IMR-90 (cell line): ENCODE data around the gene ADGRG6. TPM values are rescaled to one million over a fixed set of nuclear protein-coding genes. Genes with fewer than 3 reads are reported as not detected.

Experiments
- ATAC-seq: fragments of 200-7000 bp; cut with Tn5 transposase; 2 replicates; pipeline ENCODE4 v1.9.1; 2020; ENCODE audit warnings: low read depth, mild to moderate bottlenecking, moderate library complexity
- BruUV-seq: library from RNA; stranded (reverse); fragments of 400-500 nt; replicated peaks from 2 replicates; lab custom pipeline; 2021; lab: Mats Ljungman, UMichigan
- CTCF ChIA-PET: fragments of 300-600 bp; formaldehyde crosslinking; extraction: SDS; loops from one replicate; lab custom pipeline; 2021; ENCODE audit warnings: antibody characterized with exemption; lab: Yijun Ruan, JAX
- POLR2A ChIA-PET: fragments of 300-600 bp; sonication (Branson Sonifier 250); formaldehyde crosslinking; loops from one replicate; lab custom pipeline; 2022; ENCODE audit warnings: antibody characterized with exemption; ENCODE audit not compliant: unreplicated experiment; lab: Charles Lee
- DNase-seq: peaks from one replicate; pipeline ENCODE4 v3.0.0; 2013
- H2AFZ ChIP-seq: replicated peaks from 2 replicates; pipeline ENCODE3; 2013; ENCODE audit warnings: low read length, mild to moderate bottlenecking; ENCODE audit not compliant: poor library complexity
- H2AK5ac ChIP-seq: 2 replicates; pipeline ENCODE4 v1.6.1; 2013; ENCODE audit warnings: low read depth, low read length, inconsistent platforms
- H2AK9ac ChIP-seq: replicated peaks from 2 replicates; pipeline ENCODE3; 2013; ENCODE audit warnings: mild to moderate bottlenecking, low read depth, low read length, moderate library complexity; ENCODE audit not compliant: poor library complexity
- H2BK120ac ChIP-seq: 2 replicates; pipeline ENCODE4 v1.6.1; 2013; ENCODE audit warnings: low read depth, low read length, inconsistent platforms
- H2BK15ac ChIP-seq: 3 replicates; pipeline ENCODE4 v1.6.1; 2013; ENCODE audit warnings: low read depth, low read length, inconsistent platforms
- H2BK20ac ChIP-seq: 2 replicates; pipeline ENCODE4 v1.6.1; 2013; ENCODE audit warnings: low read depth, mild to moderate bottlenecking, inconsistent platforms, low read length, moderate library complexity
- H2BK5ac ChIP-seq: 2 replicates; pipeline ENCODE4 v1.6.1; 2013; ENCODE audit warnings: mild to moderate bottlenecking, low read depth, low read length, inconsistent platforms; ENCODE audit not compliant: poor library complexity, severe bottlenecking
- H3K14ac ChIP-seq: replicated peaks from 2 replicates; pipeline ENCODE4 v1.6.1; 2013; ENCODE audit warnings: low read depth, low read length, inconsistent platforms
- H3K18ac ChIP-seq: 2 replicates; pipeline ENCODE4 v1.6.1; 2013; ENCODE audit warnings: low read depth, low read length, control low read depth
- H3K23ac ChIP-seq: 2 replicates; pipeline ENCODE4 v1.6.1; 2013; ENCODE audit warnings: low read depth, low read length, inconsistent platforms
- H3K27ac ChIP-seq: 2 replicates; pipeline ENCODE4 v1.5.1; 2013; ENCODE audit warnings: mild to moderate bottlenecking, control low read depth, low read length; ENCODE audit not compliant: insufficient read depth
- H3K27me3 ChIP-seq: 2 replicates; pipeline ENCODE4 v1.6.1; 2013; ENCODE audit warnings: low read length; ENCODE audit not compliant: control insufficient read depth, insufficient read depth
- H3K36me3 ChIP-seq: 2 replicates; pipeline ENCODE4 v1.6.1; 2013; ENCODE audit warnings: low read length, mixed read lengths; ENCODE audit not compliant: control insufficient read depth, insufficient read depth
- H3K4ac ChIP-seq: 2 replicates; pipeline ENCODE4 v1.6.1; 2013; ENCODE audit warnings: low read depth, low read length, inconsistent platforms
- H3K4me1 ChIP-seq: 2 replicates; pipeline ENCODE4 v1.6.1; 2013; ENCODE audit warnings: low read length, mixed read lengths; ENCODE audit not compliant: control insufficient read depth, insufficient read depth
- H3K4me2 ChIP-seq: 2 replicates; pipeline ENCODE4 v1.6.1; 2013; ENCODE audit warnings: low read depth, mild to moderate bottlenecking, control low read depth, low read length, moderate library complexity
- H3K4me3 ChIP-seq: 2 replicates; pipeline ENCODE4 v1.5.1; 2013; ENCODE audit warnings: low read depth, mild to moderate bottlenecking, control low read depth, low read length, moderate library complexity; ENCODE audit not compliant: insufficient read depth
- H3K56ac ChIP-seq: 2 replicates; pipeline ENCODE4 v1.6.1; 2013; ENCODE audit warnings: low read length, inconsistent platforms; ENCODE audit not compliant: insufficient read depth; ENCODE audit errors: extremely low read depth
- H3K79me1 ChIP-seq, 2 experiments: 2 replicates each; pipeline ENCODE4 v1.6.1; 2013; ENCODE audit warnings: low read length in 2 of 2, inconsistent platforms in 1 of 2, low read depth in 1 of 2
- H3K9ac ChIP-seq: 2 replicates; pipeline ENCODE4 v1.6.1; 2013; ENCODE audit warnings: low read depth, low read length, control low read depth
- H3K9me1 ChIP-seq: 2 replicates; pipeline ENCODE4 v1.6.1; 2013; ENCODE audit warnings: low read length, inconsistent platforms; ENCODE audit not compliant: insufficient read depth
- H3K9me3 ChIP-seq: 2 replicates; pipeline ENCODE4 v1.6.1; 2013; ENCODE audit warnings: low read length; ENCODE audit not compliant: control insufficient read depth, insufficient read depth
- H4K20me1 ChIP-seq: 2 replicates; pipeline ENCODE4 v1.6.1; 2013; ENCODE audit warnings: low read length, inconsistent platforms; ENCODE audit not compliant: insufficient read depth
- H4K5ac ChIP-seq: 2 replicates; pipeline ENCODE4 v1.6.1; 2013; ENCODE audit warnings: mild to moderate bottlenecking, low read depth, low read length, control low read depth
- H4K8ac ChIP-seq, 2 experiments: 2 replicates each; pipeline ENCODE4 v1.6.1; 2013; ENCODE audit warnings: low read depth in 2 of 2, low read length in 2 of 2, control low read depth in 1 of 2, inconsistent platforms in 1 of 2
- H4K91ac ChIP-seq: 2 replicates; pipeline ENCODE4 v1.6.1; 2013; ENCODE audit warnings: low read depth, low read length, inconsistent platforms; ENCODE audit not compliant: insufficient read depth
- BHLHE40 ChIP-seq: fragments of 150-350 bp; IDR thresholded peaks from 2 replicates; pipeline ENCODE4 v1.6.1; 2016; ENCODE audit warnings: mild to moderate bottlenecking, low read depth, low read length
- CEBPB ChIP-seq: IDR thresholded peaks from 2 replicates; pipeline ENCODE4 v1.6.1; 2012; ENCODE audit warnings: low read depth, low read length, improper control_type of control experiment
- CHD1 ChIP-seq: IDR thresholded peaks from 2 replicates; pipeline ENCODE4 v1.6.1; 2012; ENCODE audit warnings: low read depth, low read length, improper control_type of control experiment
- FOS ChIP-seq: fragments of 150-350 bp; IDR thresholded peaks from 2 replicates; pipeline ENCODE4 v1.6.1; 2016; ENCODE audit warnings: low read depth, low read length
- MAFK ChIP-seq: IDR thresholded peaks from 2 replicates; pipeline ENCODE4 v1.6.1; 2012; ENCODE audit warnings: low read depth, low read length, improper control_type of control experiment
- MAZ ChIP-seq: IDR thresholded peaks from 2 replicates; pipeline ENCODE4 v1.6.1; 2012; ENCODE audit warnings: low read depth, mild to moderate bottlenecking, low read length, improper control_type of control experiment, moderate library complexity, borderline replicate concordance
- MXI1 ChIP-seq: IDR thresholded peaks from 2 replicates; pipeline ENCODE4 v1.6.1; 2012; ENCODE audit warnings: low read depth, mild to moderate bottlenecking, low read length, moderate library complexity, borderline replicate concordance
- NFE2L2 ChIP-seq: fragments of 150-350 bp; IDR thresholded peaks from 2 replicates; pipeline ENCODE4 v1.6.1; 2016; ENCODE audit warnings: low read depth, mild to moderate bottlenecking, low read length
- POLR2A ChIP-seq: IDR thresholded peaks from 2 replicates; pipeline ENCODE4 v1.6.1; 2012; ENCODE audit warnings: mild to moderate bottlenecking, low read depth, low read length
- RAD21 ChIP-seq: IDR thresholded peaks from 2 replicates; pipeline ENCODE4 v1.6.1; 2012; ENCODE audit warnings: low read length, improper control_type of control experiment
- RCOR1 ChIP-seq: IDR thresholded peaks from 2 replicates; pipeline ENCODE4 v1.6.1; 2012; ENCODE audit warnings: mild to moderate bottlenecking, low read length, improper control_type of control experiment; ENCODE audit not compliant: insufficient replicate concordance
- RFX5 ChIP-seq: IDR thresholded peaks from 2 replicates; pipeline ENCODE4 v1.8.0; 2012; ENCODE audit warnings: low read depth, mild to moderate bottlenecking, low read length, moderate library complexity
- SMC3 ChIP-seq: fragments of 150-350 bp; IDR thresholded peaks from 2 replicates; pipeline ENCODE4 v1.6.1; 2016; ENCODE audit warnings: low read depth, mild to moderate bottlenecking, antibody characterized with exemption, low read length, moderate library complexity
- WGBS, 2 experiments: methylation state at CpG; one replicate each; pipeline versions ENCODE4 v1.1.5 to v1.1.7; 2013; ENCODE audit warnings: missing lambda C conversion rate in 2 of 2; ENCODE audit not compliant: insufficient read length in 1 of 2; ENCODE audit errors: extremely low coverage in 2 of 2; 5-methylcytosine and 5-hydroxymethylcytosine counted together
- dilution Hi-C: fragments of 300-500 bp; cut with HindIII; formaldehyde crosslinking; loops from one replicate; pipeline ENCODE4 v1.14.3; 2018; ENCODE audit warnings: low sequenced_read_pairs; ENCODE audit not compliant: unreplicated experiment
- in situ Hi-C: fragments of 300-500 bp; cut with MboI; formaldehyde crosslinking; loops from 3 replicates; pipeline ENCODE4 v1.14.3; 2019; ENCODE audit warnings: low sequenced_read_pairs, inconsistent platforms, mixed read lengths
- intact Hi-C: fragments of 100-400 bp; cut with micrococcal nuclease; formaldehyde crosslinking; loops from 2 replicates; pipeline ENCODE4 v1.10.0; 2022
- polyA plus RNA-seq, 3 experiments: library from polyadenylated mRNA; depleted of rRNA; stranded (reverse); fragments of >200 nt; gene quantifications; 2 replicates each; pipeline ENCODE4 v1.2.3, GENCODE V29; 2012; ENCODE audit warnings: low replicate concordance in 1 of 3
- total RNA-seq: library from RNA; depleted of rRNA; stranded (reverse); fragments of >200 nt; gene quantifications from 2 replicates; pipeline ENCODE4 v1.2.3, GENCODE V29; 2012
- TF ChIP-seq, protein P1 (sequence below): fragments of 150-350 bp; IDR thresholded peaks from 2 replicates; pipeline ENCODE4 v1.6.1; 2016; ENCODE audit warnings: low read depth, mild to moderate bottlenecking, low read length, moderate library complexity, borderline replicate concordance
- TF ChIP-seq, protein P2 (sequence below): conservative IDR thresholded peaks from 2 replicates; pipeline ENCODE4 v1.5.1; 2012; ENCODE audit warnings: mild to moderate bottlenecking, low read depth, low read length, improper control_type of control experiment
- TF ChIP-seq, protein P3 (sequence below): fragments of 150-350 bp; IDR thresholded peaks from 2 replicates; pipeline ENCODE4 v1.6.1; 2017; ENCODE audit warnings: mild to moderate bottlenecking, antibody characterized with exemption, low read length, low read depth

Gene ADGRG6
- total and polyA plus RNA-seq, 2 of the 4 experiments (the other 2 are of a cell fraction): 10.0 to 20.3 TPM

DNA sequence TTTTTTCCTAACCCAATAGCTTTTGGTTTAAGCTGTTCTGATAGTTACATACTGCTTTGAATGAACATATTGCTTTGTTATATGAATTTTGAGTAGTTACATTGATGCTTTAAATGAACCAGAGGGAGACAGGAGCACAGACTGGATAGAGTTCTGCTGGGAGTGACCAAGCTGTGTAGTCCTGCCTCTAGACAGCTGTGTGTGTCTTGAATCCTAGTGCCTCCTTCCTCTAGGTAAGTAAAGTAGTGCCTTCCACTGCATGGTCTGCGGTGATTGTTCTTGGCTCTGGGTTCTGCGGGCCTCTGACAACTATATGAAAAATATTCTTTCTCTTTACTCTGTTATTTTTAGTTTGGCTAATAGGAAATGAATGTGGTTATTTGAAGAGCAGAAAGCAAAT is 46.0 kb upstream of the ADGRG6 start:
- Histone ChIP-seq H3K4me3 (no peak overlapping the region), H2BK120ac (no peak overlapping the region), H3K9me3 (no peaks in the 10 kb centered on the region), H3K27me3 (no peaks in the 10 kb centered on the region), H3K36me3 (no peaks in the 10 kb centered on the region), H3K18ac (no peak overlapping the region), H4K8ac (no peak overlapping the region), H3K23ac (no peak overlapping the region), H4K91ac (no peak overlapping the region), H2BK20ac (no peak overlapping the region), H4K20me1 (no peaks in the 10 kb centered on the region), H2AK9ac (no peak overlapping the region), H3K4me2 (no peak overlapping the region), H3K9me1 (no peaks in the 10 kb centered on the region), H2BK15ac (no peak overlapping the region), H3K27ac (no peak overlapping the region), H3K79me1 (no peaks in the 10 kb centered on the region), H2AK5ac (no peak overlapping the region), H3K4me1 (no peaks in the 10 kb centered on the region), H3K14ac (no peak overlapping the region), H2BK5ac (no peak overlapping the region), H3K4ac (no peak overlapping the region; the same call in 1 of the 2 replicates), H2AFZ (no peak overlapping the region), H3K9ac (no peak overlapping the region), H3K56ac (no peak overlapping the region), H4K5ac (no peak overlapping the region)
- TF ChIP-seq RAD21 (no peak), MXI1 (no peak), RFX5 (no peak), POLR2A (no peak), SMC3 (no peak), NFE2L2 (no peak), RCOR1 (no peak), FOS (no peak), CEBPB (no peak), BHLHE40 (no peak), MAZ (no peak), MAFK (no peak), CHD1 (no peak)
- TF ChIP-seq, protein P1, sequence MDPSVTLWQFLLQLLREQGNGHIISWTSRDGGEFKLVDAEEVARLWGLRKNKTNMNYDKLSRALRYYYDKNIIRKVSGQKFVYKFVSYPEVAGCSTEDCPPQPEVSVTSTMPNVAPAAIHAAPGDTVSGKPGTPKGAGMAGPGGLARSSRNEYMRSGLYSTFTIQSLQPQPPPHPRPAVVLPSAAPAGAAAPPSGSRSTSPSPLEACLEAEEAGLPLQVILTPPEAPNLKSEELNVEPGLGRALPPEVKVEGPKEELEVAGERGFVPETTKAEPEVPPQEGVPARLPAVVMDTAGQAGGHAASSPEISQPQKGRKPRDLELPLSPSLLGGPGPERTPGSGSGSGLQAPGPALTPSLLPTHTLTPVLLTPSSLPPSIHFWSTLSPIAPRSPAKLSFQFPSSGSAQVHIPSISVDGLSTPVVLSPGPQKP: no peak
- TF ChIP-seq, protein P2, sequence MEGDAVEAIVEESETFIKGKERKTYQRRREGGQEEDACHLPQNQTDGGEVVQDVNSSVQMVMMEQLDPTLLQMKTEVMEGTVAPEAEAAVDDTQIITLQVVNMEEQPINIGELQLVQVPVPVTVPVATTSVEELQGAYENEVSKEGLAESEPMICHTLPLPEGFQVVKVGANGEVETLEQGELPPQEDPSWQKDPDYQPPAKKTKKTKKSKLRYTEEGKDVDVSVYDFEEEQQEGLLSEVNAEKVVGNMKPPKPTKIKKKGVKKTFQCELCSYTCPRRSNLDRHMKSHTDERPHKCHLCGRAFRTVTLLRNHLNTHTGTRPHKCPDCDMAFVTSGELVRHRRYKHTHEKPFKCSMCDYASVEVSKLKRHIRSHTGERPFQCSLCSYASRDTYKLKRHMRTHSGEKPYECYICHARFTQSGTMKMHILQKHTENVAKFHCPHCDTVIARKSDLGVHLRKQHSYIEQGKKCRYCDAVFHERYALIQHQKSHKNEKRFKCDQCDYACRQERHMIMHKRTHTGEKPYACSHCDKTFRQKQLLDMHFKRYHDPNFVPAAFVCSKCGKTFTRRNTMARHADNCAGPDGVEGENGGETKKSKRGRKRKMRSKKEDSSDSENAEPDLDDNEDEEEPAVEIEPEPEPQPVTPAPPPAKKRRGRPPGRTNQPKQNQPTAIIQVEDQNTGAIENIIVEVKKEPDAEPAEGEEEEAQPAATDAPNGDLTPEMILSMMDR: no peak
- TF ChIP-seq, protein P3, sequence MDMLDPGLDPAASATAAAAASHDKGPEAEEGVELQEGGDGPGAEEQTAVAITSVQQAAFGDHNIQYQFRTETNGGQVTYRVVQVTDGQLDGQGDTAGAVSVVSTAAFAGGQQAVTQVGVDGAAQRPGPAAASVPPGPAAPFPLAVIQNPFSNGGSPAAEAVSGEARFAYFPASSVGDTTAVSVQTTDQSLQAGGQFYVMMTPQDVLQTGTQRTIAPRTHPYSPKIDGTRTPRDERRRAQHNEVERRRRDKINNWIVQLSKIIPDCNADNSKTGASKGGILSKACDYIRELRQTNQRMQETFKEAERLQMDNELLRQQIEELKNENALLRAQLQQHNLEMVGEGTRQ: no peak
- intact Hi-C loops (no loop called here), dilution Hi-C loops (no loop called here), in situ Hi-C loops (no loop called here)
- DNase-seq (no peak), ATAC-seq (no peak)
- POLR2A ChIA-PET: no interaction called here
- no CpG with 5 or more reads among the region's 2 CpGs for WGBS, 2 experiments
- BruUV-seq: no TSS peak
- CTCF ChIA-PET: interaction anchor here (0.7 kb wide), 1 partner anchor 19 kb away, joined by 4 read pairs; no protein-coding TSS in a partner anchor
